Measurements from ENCODE around the gene MAD1L1. TPM values are rescaled to one million over a fixed set of nuclear protein-coding genes. Genes with fewer than 3 reads are reported as not detected.
A peak's percentile ranks its signal among the peaks of the same experiment; 100 is the strongest.

MAD1L1 gene
- total RNA-seq, 2 donors from 2014 or later, result 59.1 to 61.4 TPM

DNA sequence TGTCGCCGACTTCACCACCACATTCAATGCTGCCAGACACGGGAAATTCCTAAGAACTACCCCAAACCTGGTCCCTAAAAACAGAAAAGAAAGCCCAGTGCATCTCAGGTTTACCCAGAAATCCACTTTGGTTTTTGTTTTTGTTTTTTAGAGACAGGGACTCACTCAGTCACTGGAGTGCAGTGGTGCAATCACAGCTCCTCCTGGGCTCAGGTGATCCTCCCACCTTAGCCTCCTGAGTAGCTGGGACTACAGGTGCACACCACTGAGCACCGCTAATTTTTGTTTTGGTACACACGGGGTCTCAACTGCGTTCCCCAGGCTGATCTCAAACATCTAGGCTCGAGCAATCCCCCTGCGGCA is 22.8 kb downstream of the MAD1L1 start:
- Histone ChIP-seq H3K9ac (ENCODE audit: extremely low read depth, low read length, poor library complexity, severe bottlenecking) (no peak overlapping the region), H3K36me3 (ENCODE audit: control insufficient read depth, insufficient read depth, low read length) (peaks cover 53% of the 10 kb centered on the region), H3K9me3 (ENCODE audit: control insufficient read depth, low read length) (no peaks in the 10 kb centered on the region), H3K27ac (ENCODE audit: low read depth, low read length) (no peak overlapping the region), H3K27me3 (ENCODE audit: control insufficient read depth, insufficient read depth, low read length, poor library complexity, severe bottlenecking) (no peaks in the 10 kb centered on the region), H3K4me3 (ENCODE audit: low read length) (no peak overlapping the region), H3K4me1 (ENCODE audit: control insufficient read depth, insufficient read depth, low read length) (no peaks in the 10 kb centered on the region)
- H3K4me3 Mint-ChIP-seq, result no peak overlapping the region
- H3K27me3 Mint-ChIP-seq (ENCODE audit: insufficient read depth), result no peaks in the 10 kb centered on the region
- H3K4me1 Mint-ChIP-seq, result no peaks in the 10 kb centered on the region
- H3K36me3 Mint-ChIP-seq (ENCODE audit: low read depth), result peaks cover 76% of the 10 kb centered on the region
- TF ChIP-seq, protein P1, sequence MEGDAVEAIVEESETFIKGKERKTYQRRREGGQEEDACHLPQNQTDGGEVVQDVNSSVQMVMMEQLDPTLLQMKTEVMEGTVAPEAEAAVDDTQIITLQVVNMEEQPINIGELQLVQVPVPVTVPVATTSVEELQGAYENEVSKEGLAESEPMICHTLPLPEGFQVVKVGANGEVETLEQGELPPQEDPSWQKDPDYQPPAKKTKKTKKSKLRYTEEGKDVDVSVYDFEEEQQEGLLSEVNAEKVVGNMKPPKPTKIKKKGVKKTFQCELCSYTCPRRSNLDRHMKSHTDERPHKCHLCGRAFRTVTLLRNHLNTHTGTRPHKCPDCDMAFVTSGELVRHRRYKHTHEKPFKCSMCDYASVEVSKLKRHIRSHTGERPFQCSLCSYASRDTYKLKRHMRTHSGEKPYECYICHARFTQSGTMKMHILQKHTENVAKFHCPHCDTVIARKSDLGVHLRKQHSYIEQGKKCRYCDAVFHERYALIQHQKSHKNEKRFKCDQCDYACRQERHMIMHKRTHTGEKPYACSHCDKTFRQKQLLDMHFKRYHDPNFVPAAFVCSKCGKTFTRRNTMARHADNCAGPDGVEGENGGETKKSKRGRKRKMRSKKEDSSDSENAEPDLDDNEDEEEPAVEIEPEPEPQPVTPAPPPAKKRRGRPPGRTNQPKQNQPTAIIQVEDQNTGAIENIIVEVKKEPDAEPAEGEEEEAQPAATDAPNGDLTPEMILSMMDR (conservative IDR thresholded peaks at IDR 0.05), result no peak
- DNase-seq, result no peak
- WGBS, 2 experiments (ENCODE audit: insufficient coverage in 1 of 2, insufficient read length in 1 of 2), result 92 to 98% methylated on average over 7 to 8 of the region's 8 CpGs
- H3K9me3 Mint-ChIP-seq, result no peaks in the 10 kb centered on the region
- peak overlapping the region; percentile 64 for H3K27ac Mint-ChIP-seq

DNA sequence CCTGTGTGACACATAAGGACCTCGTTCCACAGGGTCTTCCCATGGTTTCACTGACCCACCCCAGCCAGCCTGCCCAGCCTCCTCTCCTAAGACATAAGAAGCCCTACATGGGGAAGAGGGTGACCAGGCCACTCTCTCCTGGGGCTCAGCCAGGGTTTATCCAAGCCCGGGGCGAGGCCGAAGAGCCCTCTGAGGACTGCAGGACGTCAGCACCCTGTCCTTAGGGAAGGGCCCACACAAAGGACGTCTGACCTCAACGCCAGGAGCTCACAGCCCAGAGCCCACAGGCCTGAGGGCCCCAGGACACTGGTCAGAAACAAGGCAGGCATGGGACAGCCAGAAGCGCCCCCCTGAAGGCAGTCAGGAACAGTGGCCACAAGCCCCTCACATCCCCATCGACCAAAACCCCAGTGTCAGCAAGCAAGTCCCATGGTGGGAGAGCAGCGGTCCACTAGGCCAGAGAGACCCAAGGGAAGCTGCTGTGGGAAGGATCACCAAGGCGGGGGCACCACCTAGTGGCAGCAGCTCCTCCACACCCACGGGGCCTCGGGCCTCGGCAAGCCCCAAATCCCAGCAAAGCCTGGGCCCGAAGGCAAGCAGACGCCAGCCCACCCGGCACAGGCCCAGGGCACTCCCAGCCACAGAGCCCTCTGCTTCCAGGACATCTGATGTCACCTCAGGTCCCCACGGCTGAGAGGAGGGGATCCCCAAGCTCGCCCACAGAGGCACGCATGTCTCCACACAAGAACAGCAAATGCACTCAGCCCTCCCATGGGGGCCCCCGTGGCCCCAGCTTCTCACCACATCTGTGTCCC is 23.4 kb downstream of the MAD1L1 start:
- peaks cover 53% of the 10 kb centered on the region for H3K36me3 ChIP-seq (ENCODE audit: control insufficient read depth, insufficient read depth, low read length)
- no peak overlapping the region for H3K4me3 Mint-ChIP-seq
- H3K9me3 ChIP-seq (ENCODE audit: control insufficient read depth, low read length), result no peaks in the 10 kb centered on the region
- H3K4me1 ChIP-seq (ENCODE audit: control insufficient read depth, insufficient read depth, low read length), result no peaks in the 10 kb centered on the region
- H3K4me3 ChIP-seq (ENCODE audit: low read length), result no peak overlapping the region
- no peaks in the 10 kb centered on the region for H3K27me3 ChIP-seq (ENCODE audit: control insufficient read depth, insufficient read depth, low read length, poor library complexity, severe bottlenecking)
- no peaks in the 10 kb centered on the region for H3K27me3 Mint-ChIP-seq (ENCODE audit: insufficient read depth)
- H3K36me3 Mint-ChIP-seq (ENCODE audit: low read depth), result peaks cover 75% of the 10 kb centered on the region
- H3K27ac ChIP-seq (ENCODE audit: low read depth, low read length), result no peak overlapping the region
- WGBS, 2 experiments (ENCODE audit: insufficient coverage in 1 of 2, insufficient read length in 1 of 2), result 70 to 80% methylated on average over 13 to 21 of the region's 21 CpGs
- H3K4me1 Mint-ChIP-seq, result no peaks in the 10 kb centered on the region
- peak overlapping the region; percentile 64 for H3K27ac Mint-ChIP-seq
- H3K9ac ChIP-seq (ENCODE audit: extremely low read depth, low read length, poor library complexity, severe bottlenecking), result no peak overlapping the region
- DNase-seq, result peak; percentile 95
- TF ChIP-seq, protein P1 (conservative IDR thresholded peaks at IDR 0.05), result peak; percentile 92
- H3K9me3 Mint-ChIP-seq, result no peaks in the 10 kb centered on the region

- TF ChIP-seq, protein P1 (conservative IDR thresholded peaks at IDR 0.05), result no peak
- WGBS, 2 experiments (ENCODE audit: insufficient coverage in 1 of 2, insufficient read length in 1 of 2), result 80 to 82% methylated on average over 14 to 16 of the region's 16 CpGs
- Histone ChIP-seq H3K4me3 (ENCODE audit: low read length) (no peak overlapping the region), H3K4me1 (ENCODE audit: control insufficient read depth, insufficient read depth, low read length) (no peaks in the 10 kb centered on the region), H3K36me3 (ENCODE audit: control insufficient read depth, insufficient read depth, low read length) (peaks cover 49% of the 10 kb centered on the region), H3K27me3 (ENCODE audit: control insufficient read depth, insufficient read depth, low read length, poor library complexity, severe bottlenecking) (no peaks in the 10 kb centered on the region), H3K9ac (ENCODE audit: extremely low read depth, low read length, poor library complexity, severe bottlenecking) (no peak overlapping the region), H3K9me3 (ENCODE audit: control insufficient read depth, low read length) (no peaks in the 10 kb centered on the region), H3K27ac (ENCODE audit: low read depth, low read length) (no peak overlapping the region)
- Mint-ChIP-seq H3K4me1 (no peaks in the 10 kb centered on the region), H3K9me3 (no peaks in the 10 kb centered on the region), H3K27me3 (ENCODE audit: insufficient read depth) (no peaks in the 10 kb centered on the region), H3K27ac (no peak overlapping the region), H3K4me3 (no peak overlapping the region), H3K36me3 (ENCODE audit: low read depth) (peaks cover 73% of the 10 kb centered on the region)
- no peak for DNase-seq
Observed at GRCh38 chr7:2208712-2209111, 24.0 kb downstream of the MAD1L1 start.

All from endodermal cell (in vitro differentiated cells).